PC-9 (cell line): ENCODE measurements around the gene SIPA1L3.

Source experiments
- EZH2 ChIP-seq: fragments of 200-600 bp; sonication (generic); IDR thresholded peaks from 2 replicates; pipeline ENCODE4 v1.8.0; 2017; ENCODE audit warnings: antibody characterized with exemption, low read depth
- TF ChIP-seq, protein P1 (sequence below): fragments of 200-600 bp; sonication (generic); conservative IDR thresholded peaks from 2 replicates; pipeline ENCODE4 v1.6.1; 2017; ENCODE audit warnings: mixed run types, antibody characterized with exemption, mild to moderate bottlenecking, moderate library complexity

DNA sequence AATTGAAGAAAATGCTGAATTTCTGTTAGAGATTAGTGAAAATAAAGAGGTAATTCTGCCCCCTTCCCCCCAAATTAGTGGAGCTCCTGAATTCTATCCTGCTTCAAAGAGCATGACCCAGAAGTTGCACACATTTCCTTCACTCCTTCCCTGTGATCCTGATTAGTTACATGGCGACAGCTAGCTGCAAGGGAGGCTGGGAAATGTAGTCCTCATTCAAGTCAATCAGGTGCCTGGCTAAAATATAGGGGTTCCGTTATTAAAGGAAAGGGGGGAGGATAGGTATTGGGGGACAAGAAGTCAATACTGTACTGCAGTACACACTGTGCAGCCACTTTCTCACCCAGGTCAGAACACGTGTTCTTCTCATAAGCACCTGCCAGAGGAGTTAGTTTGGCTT is 65.8 kb downstream of the SIPA1L3 start:
- TF ChIP-seq, protein P1, sequence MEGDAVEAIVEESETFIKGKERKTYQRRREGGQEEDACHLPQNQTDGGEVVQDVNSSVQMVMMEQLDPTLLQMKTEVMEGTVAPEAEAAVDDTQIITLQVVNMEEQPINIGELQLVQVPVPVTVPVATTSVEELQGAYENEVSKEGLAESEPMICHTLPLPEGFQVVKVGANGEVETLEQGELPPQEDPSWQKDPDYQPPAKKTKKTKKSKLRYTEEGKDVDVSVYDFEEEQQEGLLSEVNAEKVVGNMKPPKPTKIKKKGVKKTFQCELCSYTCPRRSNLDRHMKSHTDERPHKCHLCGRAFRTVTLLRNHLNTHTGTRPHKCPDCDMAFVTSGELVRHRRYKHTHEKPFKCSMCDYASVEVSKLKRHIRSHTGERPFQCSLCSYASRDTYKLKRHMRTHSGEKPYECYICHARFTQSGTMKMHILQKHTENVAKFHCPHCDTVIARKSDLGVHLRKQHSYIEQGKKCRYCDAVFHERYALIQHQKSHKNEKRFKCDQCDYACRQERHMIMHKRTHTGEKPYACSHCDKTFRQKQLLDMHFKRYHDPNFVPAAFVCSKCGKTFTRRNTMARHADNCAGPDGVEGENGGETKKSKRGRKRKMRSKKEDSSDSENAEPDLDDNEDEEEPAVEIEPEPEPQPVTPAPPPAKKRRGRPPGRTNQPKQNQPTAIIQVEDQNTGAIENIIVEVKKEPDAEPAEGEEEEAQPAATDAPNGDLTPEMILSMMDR: no peak
- TF ChIP-seq EZH2: no peak
